ENCODE measurements around the gene KMT2A.
"Not testable (repeated sequence)": the region's sequence is repeated elsewhere in the genome, so short reads cannot be mapped to it uniquely, and the experiment has no call there.

Gene KMT2A

DNA sequence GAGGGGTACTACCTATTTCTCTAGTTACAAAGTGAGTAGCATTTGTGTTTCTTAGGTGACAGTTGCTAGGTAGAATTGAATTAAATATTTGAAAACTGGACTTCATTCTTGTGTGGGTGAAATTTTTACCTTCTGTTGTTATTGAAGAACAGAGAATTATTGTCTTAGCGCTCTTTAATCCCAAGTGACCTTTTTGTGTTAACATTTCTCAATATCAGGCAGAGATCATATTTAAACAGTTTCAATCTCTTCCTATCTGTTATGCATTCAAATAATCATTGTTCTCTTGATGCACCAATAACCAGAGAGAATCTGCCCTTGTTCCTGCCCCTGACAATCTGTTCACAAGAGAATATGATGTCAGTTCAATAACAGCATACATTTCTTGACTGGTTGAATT, 14.2 kb downstream of the KMT2A start:
- no peak for DNase-seq (ENCODE audit: low read depth)
- TF ChIP-seq, protein P1, sequence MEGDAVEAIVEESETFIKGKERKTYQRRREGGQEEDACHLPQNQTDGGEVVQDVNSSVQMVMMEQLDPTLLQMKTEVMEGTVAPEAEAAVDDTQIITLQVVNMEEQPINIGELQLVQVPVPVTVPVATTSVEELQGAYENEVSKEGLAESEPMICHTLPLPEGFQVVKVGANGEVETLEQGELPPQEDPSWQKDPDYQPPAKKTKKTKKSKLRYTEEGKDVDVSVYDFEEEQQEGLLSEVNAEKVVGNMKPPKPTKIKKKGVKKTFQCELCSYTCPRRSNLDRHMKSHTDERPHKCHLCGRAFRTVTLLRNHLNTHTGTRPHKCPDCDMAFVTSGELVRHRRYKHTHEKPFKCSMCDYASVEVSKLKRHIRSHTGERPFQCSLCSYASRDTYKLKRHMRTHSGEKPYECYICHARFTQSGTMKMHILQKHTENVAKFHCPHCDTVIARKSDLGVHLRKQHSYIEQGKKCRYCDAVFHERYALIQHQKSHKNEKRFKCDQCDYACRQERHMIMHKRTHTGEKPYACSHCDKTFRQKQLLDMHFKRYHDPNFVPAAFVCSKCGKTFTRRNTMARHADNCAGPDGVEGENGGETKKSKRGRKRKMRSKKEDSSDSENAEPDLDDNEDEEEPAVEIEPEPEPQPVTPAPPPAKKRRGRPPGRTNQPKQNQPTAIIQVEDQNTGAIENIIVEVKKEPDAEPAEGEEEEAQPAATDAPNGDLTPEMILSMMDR (IDR thresholded peaks at IDR 0.05; ENCODE audit: low read length, missing control alignments) = no peak
- H3K4me3 ChIP-seq (replicated peaks; ENCODE audit: low read depth, low read length) = no peak overlapping the region

DNA sequence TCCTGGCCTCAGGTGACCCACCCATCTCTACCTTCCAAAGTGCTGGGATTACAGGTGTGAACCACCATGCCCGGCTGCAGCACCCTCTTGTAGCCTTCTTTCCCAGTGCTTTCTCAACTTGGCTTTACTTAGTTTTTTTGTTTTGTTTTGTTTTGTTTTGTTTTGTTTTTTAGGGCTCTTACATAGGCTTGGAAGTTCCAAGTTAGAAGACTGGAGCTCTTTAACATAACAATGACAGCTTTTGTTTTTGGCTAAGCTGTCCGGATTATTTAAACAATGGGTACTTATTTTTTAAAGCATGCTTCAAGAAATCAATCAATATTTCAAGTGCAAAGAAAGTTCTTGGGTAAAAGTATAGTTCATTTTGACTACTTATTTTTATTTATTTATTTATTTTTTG, 25.9 kb downstream of the KMT2A start:
- no peak for DNase-seq (ENCODE audit: low read depth)
- TF ChIP-seq, protein P1 (IDR thresholded peaks at IDR 0.05; ENCODE audit: low read length, missing control alignments) = no peak
- H3K4me3 ChIP-seq (replicated peaks; ENCODE audit: low read depth, low read length) = no peak overlapping the region

DNA sequence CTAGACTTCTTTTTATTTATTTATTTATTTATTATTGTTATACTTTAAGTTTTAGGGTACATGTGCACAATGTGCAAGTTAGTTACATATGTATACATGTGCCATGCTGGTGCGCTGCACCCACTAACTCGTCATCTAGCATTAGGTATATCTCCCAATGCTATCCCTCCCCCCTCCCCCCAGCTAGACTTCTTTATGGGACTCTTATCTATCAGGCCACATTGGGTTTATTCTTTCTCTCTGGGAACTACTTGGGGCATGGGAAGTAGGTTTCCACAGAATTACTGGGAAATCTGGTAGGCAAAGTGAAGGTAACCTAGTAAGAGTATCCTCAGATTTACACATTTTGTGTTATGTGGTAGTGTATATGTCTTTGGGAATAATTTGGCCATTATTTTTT, 32.7 kb downstream of the KMT2A start:
- H3K4me3 ChIP-seq (replicated peaks; ENCODE audit: low read depth, low read length) = not testable (repeated sequence)

DNA sequence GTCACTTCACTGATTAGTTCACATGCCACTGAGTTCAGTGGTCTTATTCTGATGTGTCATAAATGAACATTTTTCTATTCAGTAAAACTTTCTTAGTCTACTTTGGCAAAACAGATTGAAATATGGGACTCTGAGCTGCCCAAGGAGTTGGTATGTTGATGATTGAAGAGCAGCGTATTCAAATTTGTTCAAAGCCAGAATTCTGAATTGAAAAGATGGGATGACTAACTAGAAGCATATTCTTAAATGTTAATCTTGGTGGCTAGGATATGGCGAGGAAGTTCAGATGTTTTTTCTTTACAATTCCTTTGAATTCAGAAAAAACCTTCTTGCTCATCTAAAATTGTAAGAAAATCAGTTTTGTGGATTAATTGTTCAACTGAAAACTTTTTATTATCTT, 34.7 kb downstream of the KMT2A start:
- H3K4me3 ChIP-seq (replicated peaks; ENCODE audit: low read depth, low read length) = no peak overlapping the region
- DNase-seq (ENCODE audit: low read depth) = no peak
- TF ChIP-seq, protein P1 (IDR thresholded peaks at IDR 0.05; ENCODE audit: low read length, missing control alignments) = no peak

More for the DNA sequence above, 32.7 kb downstream of the KMT2A start:
- DNase-seq (ENCODE audit: low read depth) = not testable (repeated sequence)

DNA sequence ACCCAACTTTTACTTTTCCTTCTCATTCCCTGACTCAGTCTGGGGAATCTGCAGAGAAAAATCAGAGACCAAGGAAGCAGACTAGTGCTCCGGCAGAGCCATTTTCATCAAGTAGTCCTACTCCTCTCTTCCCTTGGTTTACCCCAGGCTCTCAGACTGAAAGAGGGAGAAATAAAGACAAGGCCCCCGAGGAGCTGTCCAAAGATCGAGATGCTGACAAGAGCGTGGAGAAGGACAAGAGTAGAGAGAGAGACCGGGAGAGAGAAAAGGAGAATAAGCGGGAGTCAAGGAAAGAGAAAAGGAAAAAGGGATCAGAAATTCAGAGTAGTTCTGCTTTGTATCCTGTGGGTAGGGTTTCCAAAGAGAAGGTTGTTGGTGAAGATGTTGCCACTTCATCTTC, 37.2 kb downstream of the KMT2A start:
- TF ChIP-seq, protein P1 (IDR thresholded peaks at IDR 0.05; ENCODE audit: low read length, missing control alignments) = no peak
- no peak for DNase-seq (ENCODE audit: low read depth)
- no peak overlapping the region for H3K4me3 ChIP-seq (replicated peaks; ENCODE audit: low read depth, low read length)

DNA sequence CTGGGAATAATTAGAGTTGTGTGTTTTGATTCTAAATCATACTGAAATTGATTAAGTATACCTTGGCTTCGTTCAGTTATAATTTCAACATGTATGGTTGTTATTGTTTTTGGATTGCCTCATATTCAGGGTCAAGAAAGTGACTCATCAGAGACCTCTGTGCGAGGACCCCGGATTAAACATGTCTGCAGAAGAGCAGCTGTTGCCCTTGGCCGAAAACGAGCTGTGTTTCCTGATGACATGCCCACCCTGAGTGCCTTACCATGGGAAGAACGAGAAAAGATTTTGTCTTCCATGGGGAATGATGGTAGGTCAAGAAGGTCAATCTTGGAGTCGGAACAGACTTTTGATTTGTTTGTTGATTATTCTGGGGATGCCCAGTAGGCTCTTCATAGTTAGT, 40.4 kb downstream of the KMT2A start:
- TF ChIP-seq, protein P1 (IDR thresholded peaks at IDR 0.05; ENCODE audit: low read length, missing control alignments) = no peak
- DNase-seq (ENCODE audit: low read depth) = no peak
- H3K4me3 ChIP-seq (replicated peaks; ENCODE audit: low read depth, low read length) = no peak overlapping the region

DNA sequence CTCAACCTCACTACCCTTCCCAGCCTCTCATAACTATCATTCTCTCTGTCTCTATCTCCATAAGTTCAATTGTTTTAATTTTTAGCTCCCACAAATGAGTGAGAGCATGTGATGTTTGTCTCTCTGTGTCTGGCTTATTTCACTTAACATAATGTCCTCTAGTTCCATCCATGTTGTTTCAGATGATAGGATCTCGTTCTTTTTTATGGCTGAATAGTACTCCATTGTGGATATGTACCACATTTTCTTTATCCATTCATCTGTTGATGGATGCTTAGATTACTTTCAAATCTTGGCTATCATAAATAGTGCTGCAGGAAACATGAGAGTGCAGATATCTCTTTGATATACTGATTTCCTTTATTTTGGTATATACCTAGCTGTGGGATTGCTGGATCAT, 44.9 kb downstream of the KMT2A start:
- DNase-seq (ENCODE audit: low read depth); H3K4me3 ChIP-seq (replicated peaks; ENCODE audit: low read depth, low read length): not testable (repeated sequence)

DNA sequence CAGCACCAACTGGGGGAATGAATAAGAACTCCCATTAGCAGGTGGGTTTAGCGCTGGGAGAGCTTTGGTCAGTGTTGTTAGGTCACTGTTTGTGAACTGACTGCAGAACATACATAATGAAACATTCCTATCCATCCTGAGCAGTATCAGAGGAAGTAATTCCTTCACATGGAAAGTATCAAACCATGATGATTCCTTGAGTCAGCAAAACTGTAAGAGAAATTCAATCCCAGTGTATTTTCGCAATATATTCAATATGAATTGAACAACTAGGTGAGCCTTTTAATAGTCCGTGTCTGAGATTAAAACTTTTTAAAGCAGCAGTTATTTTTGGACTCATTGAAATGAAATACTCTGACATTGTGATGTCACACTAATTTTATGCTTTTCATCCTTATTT, 48.1 kb downstream of the KMT2A start:
- no peak for DNase-seq (ENCODE audit: low read depth)
- TF ChIP-seq, protein P1 (IDR thresholded peaks at IDR 0.05; ENCODE audit: low read length, missing control alignments) = no peak
- H3K4me3 ChIP-seq (replicated peaks; ENCODE audit: low read depth, low read length) = no peak overlapping the region
